HepG2 (cell line): ENCODE results near the gene CHPF. TPM values are rescaled to one million over a fixed set of nuclear protein-coding genes. Genes with fewer than 3 reads are reported as not detected.
A peak's percentile ranks its signal among the peaks of the same experiment; 100 is the strongest.

Experiments
- ARID2 ChIP-seq: sonication (generic); formaldehyde crosslinking; IDR thresholded peaks from 2 replicates; pipeline ENCODE4 v1.8.1; 2022; ENCODE audit warnings: mild to moderate bottlenecking, missing genetic modification reagents, borderline replicate concordance
- ATF3 ChIP-seq: sonication (generic); formaldehyde crosslinking; IDR thresholded peaks from 2 replicates; pipeline ENCODE4 v1.4.0; 2020; ENCODE audit warnings: missing genetic modification reagents
- BCLAF1 ChIP-seq: fragments of 450-650 bp; IDR thresholded peaks from 2 replicates; pipeline ENCODE4 v1.6.1; 2017; ENCODE audit warnings: mild to moderate bottlenecking
- GATAD2A ChIP-seq: IDR thresholded peaks from 2 replicates; pipeline ENCODE4 v1.6.1; 2016
- HNF4A ChIP-seq: sonication (generic); formaldehyde crosslinking; IDR thresholded peaks from 2 replicates; pipeline ENCODE4 v1.4.0; 2020; ENCODE audit warnings: missing genetic modification reagents
- HNRNPL ChIP-seq: fragments of 200-400 bp; formaldehyde crosslinking; IDR thresholded peaks from 2 replicates; pipeline ENCODE4 v1.6.1; 2017; ENCODE audit warnings: mild to moderate bottlenecking, low read depth, low read length
- JUNB ChIP-seq: sonication (generic); formaldehyde crosslinking; IDR thresholded peaks from 2 replicates; pipeline ENCODE4 v1.8.0; 2022; ENCODE audit warnings: missing genetic modification reagents, mild to moderate bottlenecking, borderline replicate concordance
- JUND ChIP-seq: sonication (generic); formaldehyde crosslinking; IDR thresholded peaks from 2 replicates; pipeline ENCODE4 v1.8.0; 2022; ENCODE audit warnings: mild to moderate bottlenecking, missing genetic modification reagents
- MEIS1 ChIP-seq: sonication (generic); formaldehyde crosslinking; IDR thresholded peaks from 2 replicates; pipeline ENCODE4 v1.9.0; 2021; ENCODE audit warnings: mild to moderate bottlenecking, missing genetic modification reagents, moderate library complexity, borderline replicate concordance
- NR2F1 ChIP-seq, 2 experiments: fragments of 450-650 bp in 1 of 2; formaldehyde crosslinking in 1 of 2; IDR thresholded peaks; 2 replicates each; pipeline versions ENCODE4 v1.5.0 to v1.6.1; 2016 to 2020; ENCODE audit warnings: mild to moderate bottlenecking in 1 of 2, missing compliant biosample characterization in 1 of 2, missing genetic modification reagents in 1 of 2, moderate library complexity in 1 of 2
- PRDM10 ChIP-seq: sonication (generic); formaldehyde crosslinking; IDR thresholded peaks from 2 replicates; pipeline ENCODE4 v1.4.0; 2020; ENCODE audit warnings: low read depth, missing genetic modification reagents
- SMARCE1 ChIP-seq: fragments of 450-650 bp; IDR thresholded peaks from 2 replicates; pipeline ENCODE4 v1.6.1; 2017; ENCODE audit warnings: borderline replicate concordance
- SYNCRIP ChIP-seq: fragments of 200-400 bp; formaldehyde crosslinking; IDR thresholded peaks from 2 replicates; pipeline ENCODE4 v1.6.1; 2018; ENCODE audit warnings: mild to moderate bottlenecking, low read depth, low read length; ENCODE audit not compliant: insufficient read depth
- ZNF143 ChIP-seq: sonication (generic); formaldehyde crosslinking; IDR thresholded peaks from 2 replicates; pipeline ENCODE4 v1.4.0; 2020; ENCODE audit warnings: missing genetic modification reagents
- ZNF18 ChIP-seq: sonication (generic); formaldehyde crosslinking; IDR thresholded peaks from 2 replicates; pipeline ENCODE4 v1.8.0; 2022; ENCODE audit warnings: mild to moderate bottlenecking, missing genetic modification reagents; ENCODE audit not compliant: insufficient replicate concordance
- ZNF543 ChIP-seq: sonication (generic); formaldehyde crosslinking; IDR thresholded peaks from 2 replicates; pipeline ENCODE4 v1.4.0; 2020; ENCODE audit warnings: mild to moderate bottlenecking, missing genetic modification reagents
- ZNF605 ChIP-seq: sonication (generic); formaldehyde crosslinking; IDR thresholded peaks from 2 replicates; pipeline ENCODE4 v1.8.0; 2022; ENCODE audit warnings: mild to moderate bottlenecking, missing genetic modification reagents
- ZSCAN20 ChIP-seq: sonication (generic); formaldehyde crosslinking; IDR thresholded peaks from 2 replicates; pipeline ENCODE4 v1.4.0; 2020; ENCODE audit warnings: missing genetic modification reagents, mild to moderate bottlenecking, borderline replicate concordance
- polyA plus RNA-seq, 8 experiments: library from polyadenylated mRNA; depleted of rRNA in 3 of 8; stranded (reverse) in 7 of 8; unstranded in 1 of 8; fragments of >200 nt; fragmentation: Illumina TruSeq in 4 of 8; extraction: Trizol in 4 of 8; gene quantifications; 2 replicates each; pipeline versions ENCODE4 v1.2.1 to v1.2.3, GENCODE V29; 2011 to 2016; ENCODE audit warnings: low read depth in 4 of 8, missing spikeins in 1 of 8, mixed read lengths in 1 of 8; ENCODE audit not compliant: insufficient read depth in 1 of 8
- total RNA-seq, 5 experiments: library from RNA; depleted of rRNA; stranded (reverse); fragments of >200 nt; fragmentation: Illumina TruSeq; extraction: Trizol; gene quantifications; 2 replicates each; pipeline ENCODE4 v1.2.3, GENCODE V29; 2016; ENCODE audit warnings: low read depth in 1 of 5
- TF ChIP-seq, protein P1 (sequence below): IDR thresholded peaks from 2 replicates; pipeline ENCODE4 v1.6.1; 2016

The CHPF gene
- total and polyA plus RNA-seq, 2 of the 13 experiments (the other 11 are each of a cell fraction or from before 2014, with no cell fraction given), result 79.6 to 111 TPM

GRCh38 chr2:219543596-219544358 is at the start of gene CHPF, which contains the start of gene TMEM198 (continued):
- TF ChIP-seq PRDM10 (CRISPR knock-in tag), result peak; percentile 98
- TF ChIP-seq MEIS1 (CRISPR knock-in tag), result peak; percentile 90; the same call in 1 of the 2 replicates
- TF ChIP-seq, protein P1, sequence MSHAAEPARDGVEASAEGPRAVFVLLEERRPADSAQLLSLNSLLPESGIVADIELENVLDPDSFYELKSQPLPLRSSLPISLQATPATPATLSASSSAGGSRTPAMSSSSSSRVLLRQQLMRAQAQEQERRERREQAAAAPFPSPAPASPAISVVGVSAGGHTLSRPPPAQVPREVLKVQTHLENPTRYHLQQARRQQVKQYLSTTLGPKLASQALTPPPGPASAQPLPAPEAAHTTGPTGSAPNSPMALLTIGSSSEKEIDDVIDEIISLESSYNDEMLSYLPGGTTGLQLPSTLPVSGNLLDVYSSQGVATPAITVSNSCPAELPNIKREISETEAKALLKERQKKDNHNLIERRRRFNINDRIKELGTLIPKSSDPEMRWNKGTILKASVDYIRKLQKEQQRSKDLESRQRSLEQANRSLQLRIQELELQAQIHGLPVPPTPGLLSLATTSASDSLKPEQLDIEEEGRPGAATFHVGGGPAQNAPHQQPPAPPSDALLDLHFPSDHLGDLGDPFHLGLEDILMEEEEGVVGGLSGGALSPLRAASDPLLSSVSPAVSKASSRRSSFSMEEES, result peak; percentile 84
- peak; percentile 73 for TF ChIP-seq JUND (CRISPR knock-in tag)
- TF ChIP-seq ZNF605 (CRISPR knock-in tag), result peak; percentile 85; the same call in 1 of the 2 replicates
- no peak for TF ChIP-seq BCLAF1
- peak; percentile 95; the same call in 1 of the 2 replicates for TF ChIP-seq ARID2 (CRISPR knock-in tag)
- TF ChIP-seq SYNCRIP, result no peak
- peak; percentile 65 for TF ChIP-seq HNF4A (CRISPR knock-in tag)
- peak; percentile 45; the same call in 1 of the 2 replicates for TF ChIP-seq HNRNPL
- TF ChIP-seq ZSCAN20 (CRISPR knock-in tag), result peak; percentile 89; the same call in 1 of the 2 replicates
- TF ChIP-seq ATF3 (CRISPR knock-in tag), result peak; percentile 76
- TF ChIP-seq ZNF18 (CRISPR knock-in tag), result peak; percentile 72
- no peak for TF ChIP-seq ZNF143 (CRISPR knock-in tag)
- peak; percentile 76 for TF ChIP-seq GATAD2A (CRISPR knock-in tag)
- TF ChIP-seq ZNF543 (CRISPR knock-in tag), result peak; percentile 80
- TF ChIP-seq JUNB (CRISPR knock-in tag), result no peak; the same call in 1 of the 2 replicates
- no peak for TF ChIP-seq SMARCE1
- TF ChIP-seq NR2F1 (CRISPR knock-in tag; IDR thresholded peaks at IDR 0.05), result peak; percentile 57 to 72
